ENCODE measurements around the gene ATP1A2. TPM values are rescaled to one million over a fixed set of nuclear protein-coding genes. Genes with fewer than 3 reads are reported as not detected.
"Not testable (repeated sequence)": the region's sequence is repeated elsewhere in the genome, so short reads cannot be mapped to it uniquely, and the experiment has no call there.

ATP1A2 gene
- total RNA-seq, 2 donors from 2014 or later: 1.8 to 12.1 TPM

- ATAC-seq (peak; percentile 72), DNase-seq (peak; percentile 94 to 98)
- intact Hi-C loops (cut with DNase I, micrococcal nuclease): no loop called here
These were observed 17.4 kb upstream of the ATP1A2 start, which contains the start of gene IGSF8 for GRCh38 chr1:160097911-160098851. TSS of gene IGSF8 (minus strand) at chr1:160098619. CDS start at chr1:160098472, 147 bp downstream.

GRCh38 chr1:160098852-160099561 is 16.6 kb upstream of the ATP1A2 start:
- DNase-seq (peak; percentile 98), ATAC-seq (peak; percentile 74)
- intact Hi-C loops (cut with DNase I, micrococcal nuclease): no loop called here

GRCh38 chr1:160099716-160100375 is 15.7 kb upstream of the ATP1A2 start:
- no peak for DNase-seq
- intact Hi-C loops (cut with DNase I, micrococcal nuclease): loop anchor here in 1 of 2 donors (10.0 kb wide), 2 partner anchors 115 to 155 kb away; no protein-coding TSS in a partner anchor
- no peak for ATAC-seq

- intact Hi-C loops (cut with DNase I, micrococcal nuclease): loop anchor here in 1 of 2 donors (10.0 kb wide), 2 partner anchors 114 to 154 kb away; no protein-coding TSS in a partner anchor
- peak; percentile 5 for ATAC-seq
- DNase-seq: peak; percentile 77 to 80
These were observed 14.4 kb upstream of the ATP1A2 start for GRCh38 chr1:160101037-160101716.

GRCh38 chr1:160101717-160102522 is 13.6 kb upstream of the ATP1A2 start:
- intact Hi-C loops (cut with DNase I, micrococcal nuclease): loop anchor here in 1 of 2 donors (10.0 kb wide), 2 partner anchors 113 to 153 kb away; no protein-coding TSS in a partner anchor
- DNase-seq: no peak

GRCh38 chr1:160103658-160104408 is 11.7 kb upstream of the ATP1A2 start:
- no peak for ATAC-seq
- intact Hi-C loops (cut with DNase I, micrococcal nuclease): loop anchor here in 1 of 2 donors (10.0 kb wide), 2 partner anchors 111 to 151 kb away; no protein-coding TSS in a partner anchor

More at GRCh38 chr1:160101717-160102522, 13.6 kb upstream of the ATP1A2 start:
- ATAC-seq: no peak

GRCh38 chr1:160104486-160104885 is 11.1 kb upstream of the ATP1A2 start:
- intact Hi-C loops (cut with DNase I, micrococcal nuclease): loop anchor here in 1 of 2 donors (10.0 kb wide), 2 partner anchors 110 to 150 kb away; no protein-coding TSS in a partner anchor
- DNase-seq: no peak
- ATAC-seq: no peak

More at GRCh38 chr1:160103658-160104408, 11.7 kb upstream of the ATP1A2 start:
- DNase-seq: no peak

GRCh38 chr1:160105155-160105554 is 10.4 kb upstream of the ATP1A2 start:
- intact Hi-C loops (cut with DNase I, micrococcal nuclease): loop anchor here in 1 of 2 donors (10.0 kb wide), 2 partner anchors 110 to 150 kb away; no protein-coding TSS in a partner anchor
- no peak for DNase-seq

GRCh38 chr1:160107512-160107911 is 8.0 kb upstream of the ATP1A2 start:
- ATAC-seq (no peak), DNase-seq (no peak)
- intact Hi-C loops (cut with DNase I, micrococcal nuclease): loop anchor here in 1 of 2 donors (10.0 kb wide), 2 partner anchors 107 to 147 kb away; no protein-coding TSS in a partner anchor

More at GRCh38 chr1:160105155-160105554, 10.4 kb upstream of the ATP1A2 start:
- no peak for ATAC-seq

GRCh38 chr1:160108888-160109662 is 6.5 kb upstream of the ATP1A2 start:
- ATAC-seq (no peak), DNase-seq (peak in 1 of 2 donors; percentile 35)
- intact Hi-C loops (cut with DNase I, micrococcal nuclease): loop anchor here in 1 of 2 donors (10.0 kb wide), 2 partner anchors 106 to 146 kb away; no protein-coding TSS in a partner anchor

GRCh38 chr1:160109686-160110085 is 5.9 kb upstream of the ATP1A2 start:
- DNase-seq: no peak
- ATAC-seq: no peak
- intact Hi-C loops (cut with DNase I, micrococcal nuclease): loop anchor here in 1 of 2 donors (10.0 kb wide), 2 partner anchors 105 to 145 kb away; no protein-coding TSS in a partner anchor

GRCh38 chr1:160111462-160111861 is 4.1 kb upstream of the ATP1A2 start:
- intact Hi-C loops (cut with DNase I, micrococcal nuclease): not testable (repeated sequence)

GRCh38 chr1:160112357-160112756 is 3.2 kb upstream of the ATP1A2 start:
- no peak for DNase-seq
- intact Hi-C loops (cut with DNase I, micrococcal nuclease): no loop called here
- no peak for ATAC-seq

More at GRCh38 chr1:160111462-160111861, 4.1 kb upstream of the ATP1A2 start:
- not testable (repeated sequence) for DNase-seq, ATAC-seq

- ATAC-seq (no peak), DNase-seq (no peak)
- intact Hi-C loops (cut with DNase I, micrococcal nuclease): no loop called here
These were observed 2.2 kb upstream of the ATP1A2 start for GRCh38 chr1:160113407-160113806.

GRCh38 chr1:160114085-160114484 is 1.5 kb upstream of the ATP1A2 start:
- DNase-seq (no peak), ATAC-seq (no peak)
- intact Hi-C loops (cut with DNase I, micrococcal nuclease): no loop called here

All from left colon (tissue), 2 donors.